Liver (tissue), 9 donors: ENCODE results near the gene CHST4. TPM values are rescaled to one million over a fixed set of nuclear protein-coding genes. Genes with fewer than 3 reads are reported as not detected.

Source experiments
- DNase-seq: peaks from one replicate; pipeline ENCODE4 v3.0.0-alpha.2; 2017; ENCODE audit warnings: low spot score
- H3K27ac ChIP-seq, 2 donors: one replicate each; pipeline ENCODE4 v1.7.0; 2013; ENCODE audit warnings: inconsistent platforms in 2 of 2, low read length in 2 of 2, control low read depth in 1 of 2, low read depth in 1 of 2, mild to moderate bottlenecking in 1 of 2
- H3K27me3 ChIP-seq, 4 donors: one replicate each; pipeline versions ENCODE4 v1.6.1 to v1.7.0; 2013; ENCODE audit warnings: low read length in 3 of 4, inconsistent platforms in 1 of 4, mild to moderate bottlenecking in 1 of 4, moderate library complexity in 1 of 4; ENCODE audit not compliant: control insufficient read depth in 4 of 4, insufficient read depth in 4 of 4
- H3K36me3 ChIP-seq, 4 donors: one replicate each; pipeline versions ENCODE4 v1.6.1 to v1.7.0; 2013; ENCODE audit warnings: low read length in 3 of 4, mild to moderate bottlenecking in 3 of 4, low read depth in 1 of 4, moderate library complexity in 1 of 4; ENCODE audit not compliant: control insufficient read depth in 4 of 4, insufficient read depth in 3 of 4
- H3K4me1 ChIP-seq, 4 donors: one replicate each; pipeline versions ENCODE4 v1.6.1 to v1.7.0; 2013; ENCODE audit warnings: low read length in 3 of 4, mild to moderate bottlenecking in 3 of 4, moderate library complexity in 1 of 4; ENCODE audit not compliant: control insufficient read depth in 4 of 4, insufficient read depth in 4 of 4
- H3K4me3 ChIP-seq, 3 donors: one replicate each; pipeline versions ENCODE4 v1.6.1 to v1.7.0; 2013; ENCODE audit warnings: low read length in 3 of 3, control low read depth in 1 of 3, low read depth in 1 of 3, mild to moderate bottlenecking in 1 of 3
- H3K9ac ChIP-seq, 2 donors: one replicate each; pipeline ENCODE4 v1.7.0; 2013; ENCODE audit warnings: low read length in 2 of 2, mild to moderate bottlenecking in 2 of 2, moderate library complexity in 2 of 2, control low read depth in 1 of 2, low read depth in 1 of 2
- H3K9me3 ChIP-seq, 4 donors: one replicate each; pipeline versions ENCODE4 v1.6.1 to v1.7.0; 2013; ENCODE audit warnings: low read length in 3 of 4; ENCODE audit not compliant: control insufficient read depth in 4 of 4
- EGR1 ChIP-seq, 2 donors: IDR thresholded peaks; 2 replicates each; pipeline ENCODE4 v1.6.1; 2016 to 2018; ENCODE audit warnings: antibody characterized with exemption in 2 of 2, low read depth in 2 of 2
- FOXA1 ChIP-seq: IDR thresholded peaks from 2 replicates; pipeline ENCODE4 v1.6.1; 2016; ENCODE audit warnings: antibody characterized with exemption
- FOXA2 ChIP-seq: IDR thresholded peaks from 2 replicates; pipeline ENCODE4 v1.6.1; 2016; ENCODE audit warnings: antibody characterized with exemption
- GABPA ChIP-seq, 2 donors: IDR thresholded peaks in 1 of 2; conservative IDR thresholded peaks in 1 of 2; 2 replicates each; pipeline ENCODE4 v1.6.1; 2016; ENCODE audit warnings: antibody characterized with exemption in 2 of 2, mild to moderate bottlenecking in 1 of 2, moderate library complexity in 1 of 2
- HNF4A ChIP-seq, 2 donors: conservative IDR thresholded peaks; 2 replicates each; pipeline ENCODE4 v1.6.1; 2016; ENCODE audit warnings: antibody characterized with exemption in 2 of 2, mild to moderate bottlenecking in 2 of 2
- HNF4G ChIP-seq: IDR thresholded peaks from 2 replicates; pipeline ENCODE4 v1.6.1; 2016; ENCODE audit warnings: antibody characterized with exemption
- JUND ChIP-seq, 2 donors: IDR thresholded peaks; 2 replicates each; pipeline ENCODE4 v1.6.1; 2016; ENCODE audit warnings: antibody characterized with exemption in 2 of 2
- NR2F2 ChIP-seq: IDR thresholded peaks from 2 replicates; pipeline ENCODE4 v1.6.1; 2016; ENCODE audit warnings: antibody characterized with exemption
- RAD21 ChIP-seq, 2 donors: IDR thresholded peaks; 2 replicates each; pipeline ENCODE4 v1.6.1; 2016; ENCODE audit warnings: antibody characterized with exemption in 2 of 2, mild to moderate bottlenecking in 2 of 2
- RXRA ChIP-seq, 2 donors: IDR thresholded peaks; 2 replicates each; pipeline ENCODE4 v1.6.1; 2017 to 2018; ENCODE audit warnings: antibody characterized with exemption in 2 of 2, mild to moderate bottlenecking in 1 of 2
- SP1 ChIP-seq: IDR thresholded peaks from 2 replicates; pipeline ENCODE4 v1.6.1; 2018; ENCODE audit warnings: antibody characterized with exemption, mild to moderate bottlenecking
- YY1 ChIP-seq: IDR thresholded peaks from 2 replicates; pipeline ENCODE4 v1.6.1; 2016; ENCODE audit warnings: antibody characterized with exemption, mild to moderate bottlenecking
- WGBS: extraction: QIAGEN DNeasy Blood & Tissue Kit; methylation state at CpG from one replicate; pipeline ENCODE4 v1.1.7; 2013; 5-methylcytosine and 5-hydroxymethylcytosine counted together
- polyA plus RNA-seq, 2 donors: library from polyadenylated mRNA; stranded (reverse) in 1 of 2; unstranded in 1 of 2; fragments of 200-250 nt in 1 of 2; fragments of >200 nt in 1 of 2; fragmentation: Nextera tagmentation in 1 of 2; extraction: Ambion mirVana in 1 of 2; gene quantifications; one replicate each; pipeline versions ENCODE4 v1.2.1 to v1.2.3, GENCODE V29; 2013 to 2015
- total RNA-seq, 2 donors: library from RNA; depleted of rRNA; stranded (reverse); fragments of >200 nt; gene quantifications; one replicate each; pipeline ENCODE4 v1.2.3, GENCODE V29; 2014
- TF ChIP-seq, protein P1 (sequence below): IDR thresholded peaks from 2 replicates; pipeline ENCODE4 v1.6.1; 2016; ENCODE audit warnings: antibody characterized with exemption
- TF ChIP-seq, protein P2 (sequence below): IDR thresholded peaks from 2 replicates; pipeline ENCODE4 v1.6.1; 2016; ENCODE audit warnings: antibody characterized with exemption, mild to moderate bottlenecking
- TF ChIP-seq, protein P3 (sequence below): fragments of 150-350 bp; IDR thresholded peaks from 2 replicates; pipeline ENCODE4 v1.5.1; 2017; ENCODE audit warnings: improper control_type of control experiment, low read depth, low read length; ENCODE audit not compliant: missing input control
- TF ChIP-seq, protein P4 (sequence below): IDR thresholded peaks from 2 replicates; pipeline ENCODE4 v1.6.1; 2016; ENCODE audit warnings: antibody characterized with exemption
- TF ChIP-seq, protein P5 (sequence below): IDR thresholded peaks from 2 replicates; pipeline ENCODE4 v1.6.1; 2016; ENCODE audit warnings: antibody characterized with exemption
- donor health status: healthy.
- donor health status: healthy.
- donor health status: healthy.
- donor health status: healthy.
- donor health status: healthy.

Gene CHST4
- total and polyA plus RNA-seq, 4 donors, result 0.09 to 14.3 (median 7.1) TPM

DNA sequence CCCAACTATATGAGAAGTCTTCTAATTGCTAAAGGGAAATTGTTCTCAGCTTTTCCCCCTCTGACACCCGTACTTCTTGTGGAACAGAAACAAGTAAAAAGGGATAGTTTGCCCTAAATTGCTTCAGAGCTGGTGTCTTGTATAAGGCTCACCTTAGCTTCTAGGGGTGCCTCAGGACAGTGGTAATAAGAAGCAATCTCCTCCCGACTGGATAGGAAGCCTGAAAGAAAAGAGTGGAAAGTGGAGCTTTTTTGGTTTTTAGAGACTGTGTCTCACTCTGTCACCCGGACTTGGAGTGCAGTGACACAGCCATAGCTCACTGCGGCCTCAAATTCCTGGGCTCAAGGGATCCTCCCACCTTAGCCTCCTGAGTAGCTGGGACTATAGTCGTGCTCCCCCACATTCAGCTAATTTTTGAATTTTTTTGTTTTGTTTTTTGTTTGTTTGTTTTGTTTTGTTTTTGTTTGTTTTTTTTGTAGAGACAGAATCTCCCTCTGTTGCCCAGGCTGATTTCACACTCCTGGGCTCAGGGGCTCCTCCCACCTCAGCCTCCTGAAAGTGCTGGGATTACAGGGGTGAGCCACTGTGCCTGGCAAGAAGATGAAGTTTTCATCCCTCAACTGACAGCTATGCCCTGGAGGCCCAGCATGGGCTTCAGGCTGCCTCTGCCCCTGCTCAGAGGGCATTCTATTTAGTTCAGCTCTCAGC is 47.3 kb downstream of the CHST4 start:
- Histone ChIP-seq H3K27me3 (no peaks in the 10 kb centered on the region), H3K36me3 (peaks cover 0 to 32% (median 10%) of the 10 kb centered on the region in 4 donors), H3K27ac (peak overlapping the region; percentile 94 to 95), H3K9ac (peak overlapping the region in 1 of 2 donors; percentile 100), H3K9me3 (no peaks in the 10 kb centered on the region), H3K4me3 (peak overlapping the region in 2 of 3 donors; percentile 31 to 43), H3K4me1 (peaks cover 0 to 59% (median 27%) of the 10 kb centered on the region in 4 donors)
- TF ChIP-seq, protein P1, sequence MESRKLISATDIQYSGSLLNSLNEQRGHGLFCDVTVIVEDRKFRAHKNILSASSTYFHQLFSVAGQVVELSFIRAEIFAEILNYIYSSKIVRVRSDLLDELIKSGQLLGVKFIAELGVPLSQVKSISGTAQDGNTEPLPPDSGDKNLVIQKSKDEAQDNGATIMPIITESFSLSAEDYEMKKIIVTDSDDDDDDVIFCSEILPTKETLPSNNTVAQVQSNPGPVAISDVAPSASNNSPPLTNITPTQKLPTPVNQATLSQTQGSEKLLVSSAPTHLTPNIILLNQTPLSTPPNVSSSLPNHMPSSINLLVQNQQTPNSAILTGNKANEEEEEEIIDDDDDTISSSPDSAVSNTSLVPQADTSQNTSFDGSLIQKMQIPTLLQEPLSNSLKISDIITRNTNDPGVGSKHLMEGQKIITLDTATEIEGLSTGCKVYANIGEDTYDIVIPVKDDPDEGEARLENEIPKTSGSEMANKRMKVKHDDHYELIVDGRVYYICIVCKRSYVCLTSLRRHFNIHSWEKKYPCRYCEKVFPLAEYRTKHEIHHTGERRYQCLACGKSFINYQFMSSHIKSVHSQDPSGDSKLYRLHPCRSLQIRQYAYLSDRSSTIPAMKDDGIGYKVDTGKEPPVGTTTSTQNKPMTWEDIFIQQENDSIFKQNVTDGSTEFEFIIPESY, result no peak
- no peak for TF ChIP-seq FOXA1
- no peak for TF ChIP-seq SP1
- TF ChIP-seq, protein P2, sequence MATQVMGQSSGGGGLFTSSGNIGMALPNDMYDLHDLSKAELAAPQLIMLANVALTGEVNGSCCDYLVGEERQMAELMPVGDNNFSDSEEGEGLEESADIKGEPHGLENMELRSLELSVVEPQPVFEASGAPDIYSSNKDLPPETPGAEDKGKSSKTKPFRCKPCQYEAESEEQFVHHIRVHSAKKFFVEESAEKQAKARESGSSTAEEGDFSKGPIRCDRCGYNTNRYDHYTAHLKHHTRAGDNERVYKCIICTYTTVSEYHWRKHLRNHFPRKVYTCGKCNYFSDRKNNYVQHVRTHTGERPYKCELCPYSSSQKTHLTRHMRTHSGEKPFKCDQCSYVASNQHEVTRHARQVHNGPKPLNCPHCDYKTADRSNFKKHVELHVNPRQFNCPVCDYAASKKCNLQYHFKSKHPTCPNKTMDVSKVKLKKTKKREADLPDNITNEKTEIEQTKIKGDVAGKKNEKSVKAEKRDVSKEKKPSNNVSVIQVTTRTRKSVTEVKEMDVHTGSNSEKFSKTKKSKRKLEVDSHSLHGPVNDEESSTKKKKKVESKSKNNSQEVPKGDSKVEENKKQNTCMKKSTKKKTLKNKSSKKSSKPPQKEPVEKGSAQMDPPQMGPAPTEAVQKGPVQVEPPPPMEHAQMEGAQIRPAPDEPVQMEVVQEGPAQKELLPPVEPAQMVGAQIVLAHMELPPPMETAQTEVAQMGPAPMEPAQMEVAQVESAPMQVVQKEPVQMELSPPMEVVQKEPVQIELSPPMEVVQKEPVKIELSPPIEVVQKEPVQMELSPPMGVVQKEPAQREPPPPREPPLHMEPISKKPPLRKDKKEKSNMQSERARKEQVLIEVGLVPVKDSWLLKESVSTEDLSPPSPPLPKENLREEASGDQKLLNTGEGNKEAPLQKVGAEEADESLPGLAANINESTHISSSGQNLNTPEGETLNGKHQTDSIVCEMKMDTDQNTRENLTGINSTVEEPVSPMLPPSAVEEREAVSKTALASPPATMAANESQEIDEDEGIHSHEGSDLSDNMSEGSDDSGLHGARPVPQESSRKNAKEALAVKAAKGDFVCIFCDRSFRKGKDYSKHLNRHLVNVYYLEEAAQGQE, result peak; percentile 54
- TF ChIP-seq, protein P3, sequence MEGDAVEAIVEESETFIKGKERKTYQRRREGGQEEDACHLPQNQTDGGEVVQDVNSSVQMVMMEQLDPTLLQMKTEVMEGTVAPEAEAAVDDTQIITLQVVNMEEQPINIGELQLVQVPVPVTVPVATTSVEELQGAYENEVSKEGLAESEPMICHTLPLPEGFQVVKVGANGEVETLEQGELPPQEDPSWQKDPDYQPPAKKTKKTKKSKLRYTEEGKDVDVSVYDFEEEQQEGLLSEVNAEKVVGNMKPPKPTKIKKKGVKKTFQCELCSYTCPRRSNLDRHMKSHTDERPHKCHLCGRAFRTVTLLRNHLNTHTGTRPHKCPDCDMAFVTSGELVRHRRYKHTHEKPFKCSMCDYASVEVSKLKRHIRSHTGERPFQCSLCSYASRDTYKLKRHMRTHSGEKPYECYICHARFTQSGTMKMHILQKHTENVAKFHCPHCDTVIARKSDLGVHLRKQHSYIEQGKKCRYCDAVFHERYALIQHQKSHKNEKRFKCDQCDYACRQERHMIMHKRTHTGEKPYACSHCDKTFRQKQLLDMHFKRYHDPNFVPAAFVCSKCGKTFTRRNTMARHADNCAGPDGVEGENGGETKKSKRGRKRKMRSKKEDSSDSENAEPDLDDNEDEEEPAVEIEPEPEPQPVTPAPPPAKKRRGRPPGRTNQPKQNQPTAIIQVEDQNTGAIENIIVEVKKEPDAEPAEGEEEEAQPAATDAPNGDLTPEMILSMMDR, result no peak
- no peak for TF ChIP-seq NR2F2
- TF ChIP-seq, protein P4, sequence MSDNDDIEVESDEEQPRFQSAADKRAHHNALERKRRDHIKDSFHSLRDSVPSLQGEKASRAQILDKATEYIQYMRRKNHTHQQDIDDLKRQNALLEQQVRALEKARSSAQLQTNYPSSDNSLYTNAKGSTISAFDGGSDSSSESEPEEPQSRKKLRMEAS, result no peak
- TF ChIP-seq RXRA (IDR thresholded peaks at IDR 0.05), result peak in 1 of 2 donors; percentile 3
- peak in 1 of 2 donors; percentile 5 for TF ChIP-seq HNF4A (conservative IDR thresholded peaks at IDR 0.05)
- TF ChIP-seq HNF4G, result no peak
- TF ChIP-seq FOXA2, result no peak
- no peak for TF ChIP-seq EGR1 (IDR thresholded peaks at IDR 0.05; ENCODE audit: low read depth in 2 of 2)
- TF ChIP-seq GABPA (IDR thresholded peaks at IDR 0.05 in 1 of 2, conservative IDR thresholded peaks at IDR 0.05 in 1 of 2), result no peak
- peak in 1 of 2 donors; percentile 16 for TF ChIP-seq JUND (IDR thresholded peaks at IDR 0.05)
- TF ChIP-seq YY1, result peak; percentile 57
- TF ChIP-seq, protein P5, sequence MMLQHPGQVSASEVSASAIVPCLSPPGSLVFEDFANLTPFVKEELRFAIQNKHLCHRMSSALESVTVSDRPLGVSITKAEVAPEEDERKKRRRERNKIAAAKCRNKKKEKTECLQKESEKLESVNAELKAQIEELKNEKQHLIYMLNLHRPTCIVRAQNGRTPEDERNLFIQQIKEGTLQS, result no peak
- no peak for TF ChIP-seq RAD21 (IDR thresholded peaks at IDR 0.05)
- no peak for DNase-seq
- WGBS, result 46% methylated on average over 5 of the region's 5 CpGs
